Stimulated activated CD4-positive, alpha-beta T cell treated with anti-CD3 and anti-CD28 coated beads, Interleukin-2, amount 100 ng/mL, for 4 hours (primary cell): ENCODE results near the gene SNTG2.

Experiments used
- DNase-seq: peaks from one replicate; pipeline ENCODE4 v3.0.0-alpha.2; 2020; ENCODE audit warnings: low read depth

The SNTG2 gene

DNA sequence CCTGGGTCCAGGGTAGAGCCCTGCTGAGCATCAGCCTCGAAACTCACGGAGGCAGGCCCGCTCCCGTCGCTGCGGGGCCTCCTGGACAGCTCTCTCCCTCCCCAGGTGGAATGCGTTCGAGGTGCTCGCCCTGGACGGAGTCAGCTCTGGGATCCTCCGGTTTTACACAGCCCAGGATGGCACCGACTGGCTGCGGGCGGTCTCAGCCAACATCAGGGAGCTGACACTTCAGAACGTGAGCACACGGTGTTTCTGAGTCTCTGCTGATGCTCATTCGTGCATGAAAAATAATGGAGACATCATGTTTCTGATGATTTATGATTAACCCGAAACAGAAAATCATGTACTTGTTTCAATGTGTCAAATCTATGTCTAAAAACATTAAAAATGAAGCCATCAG is 287.1 kb downstream of the SNTG2 start:
- DNase-seq, result no peak

DNA sequence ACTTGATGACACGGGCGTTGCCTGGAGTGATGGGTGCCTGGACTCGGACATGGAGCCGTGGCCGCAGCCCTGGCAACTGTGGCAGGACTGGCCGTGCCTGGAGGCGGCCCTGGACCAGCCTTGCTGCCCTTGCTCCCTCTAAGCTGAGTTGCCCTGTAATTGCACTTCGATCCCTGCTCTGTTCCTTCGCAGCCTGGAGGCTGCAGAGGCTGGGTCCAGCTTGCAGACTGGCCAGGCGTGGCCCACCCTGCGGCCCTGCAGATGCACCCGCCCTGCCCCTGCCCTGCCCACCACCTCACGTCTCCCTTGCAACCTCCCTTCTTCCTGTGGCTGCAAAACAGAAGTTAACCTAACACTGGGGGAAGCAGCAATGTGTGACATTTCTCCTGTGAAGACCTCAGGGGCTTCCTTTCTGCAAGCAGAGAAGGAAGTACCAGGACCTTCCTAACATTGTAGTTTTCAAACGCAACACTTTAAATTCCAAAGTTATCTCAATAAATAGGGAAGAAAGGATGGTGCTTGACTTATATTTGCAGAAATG is 288.0 kb downstream of the SNTG2 start:
- no peak for DNase-seq

DNA sequence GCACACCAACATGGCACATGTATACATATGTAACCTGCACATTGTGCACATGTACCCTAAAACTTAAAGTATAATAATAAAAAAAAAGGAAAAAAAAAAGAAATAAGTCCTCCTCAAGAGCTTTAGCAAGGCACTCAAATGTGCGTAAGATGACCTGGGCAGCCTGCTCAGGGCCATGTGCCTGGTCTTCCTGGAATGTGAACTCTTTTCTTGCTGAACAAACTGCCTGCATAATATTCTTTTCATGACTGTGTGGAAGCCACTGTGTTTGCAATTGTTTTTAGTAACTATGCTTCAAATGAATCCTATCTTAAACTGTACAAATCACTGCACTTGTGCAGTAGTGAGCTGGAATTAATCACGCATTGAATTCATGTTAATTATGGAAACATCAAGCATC is 294.5 kb downstream of the SNTG2 start:
- no peak for DNase-seq

GRCh38 chr2:1246239-1246638 is 295.6 kb downstream of the SNTG2 start:
- no peak for DNase-seq

- no peak for DNase-seq
These were observed 296.3 kb downstream of the SNTG2 start for GRCh38 chr2:1246991-1247390.

- no peak for DNase-seq
These were observed 297.5 kb downstream of the SNTG2 start for GRCh38 chr2:1248187-1248586.

GRCh38 chr2:1249897-1250687 is 299.4 kb downstream of the SNTG2 start:
- no peak for DNase-seq

- DNase-seq, result no peak
These were observed 300.9 kb downstream of the SNTG2 start for GRCh38 chr2:1251520-1251919.

GRCh38 chr2:1253629-1254028 is 303.0 kb downstream of the SNTG2 start:
- DNase-seq, result no peak

DNA sequence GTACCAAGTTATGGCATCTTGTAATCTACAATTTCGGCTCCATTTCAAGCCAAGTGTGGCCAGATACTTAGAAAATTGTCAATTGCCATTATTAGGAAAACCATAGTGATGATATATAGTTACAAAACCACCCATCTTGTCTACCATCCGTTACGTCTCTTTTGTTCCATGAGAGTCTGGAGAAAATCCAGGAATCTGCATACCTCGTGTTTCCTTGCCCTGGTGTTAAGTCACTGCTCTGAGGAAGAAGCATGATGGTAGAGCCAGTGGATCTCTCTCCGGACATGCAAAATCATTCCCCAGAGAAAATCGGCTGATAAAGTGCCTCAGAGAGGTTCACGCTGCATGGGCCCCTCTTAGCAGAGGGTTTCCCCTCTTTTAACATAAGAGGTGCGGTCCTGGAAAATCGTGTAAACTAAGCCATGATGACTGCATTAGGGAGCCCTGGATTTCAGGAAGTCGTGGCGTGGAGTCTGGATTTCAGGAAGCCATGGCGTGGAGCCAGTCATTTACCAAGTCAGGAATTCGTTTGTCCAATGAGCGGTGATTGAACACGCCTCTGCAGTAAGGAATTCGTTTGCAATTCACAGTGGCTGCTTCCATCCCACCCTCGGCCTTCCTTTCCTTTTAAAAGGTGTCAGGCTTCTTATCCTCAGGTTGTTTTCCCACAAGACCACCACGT is 304.2 kb downstream of the SNTG2 start:
- DNase-seq, result no peak

- no peak for DNase-seq
These were observed 306.1 kb downstream of the SNTG2 start for GRCh38 chr2:1256632-1257324.

DNA sequence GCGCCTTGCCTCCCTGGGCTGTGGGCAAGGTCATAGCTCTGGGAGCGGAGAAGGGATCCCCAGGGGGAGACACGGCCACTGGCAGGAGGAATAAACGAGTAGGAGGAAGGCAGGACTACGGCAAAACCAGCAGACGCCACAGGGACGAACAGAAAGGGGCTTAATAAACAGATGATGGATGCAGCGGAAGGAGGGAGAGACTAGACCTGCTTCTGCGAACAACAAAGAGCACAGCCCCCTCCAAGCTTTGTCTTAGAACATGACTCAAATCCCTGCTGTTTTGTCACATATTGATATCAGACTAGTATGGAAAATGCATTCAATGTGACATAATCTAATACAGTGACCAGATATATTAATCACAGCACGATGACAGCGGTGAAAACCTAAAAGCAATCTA is 306.7 kb downstream of the SNTG2 start:
- DNase-seq, result no peak

- DNase-seq, result no peak
These were observed 309.1 kb downstream of the SNTG2 start for GRCh38 chr2:1259746-1260145.

- DNase-seq, result no peak
These were observed 312.0 kb downstream of the SNTG2 start for GRCh38 chr2:1262609-1263008.

DNA sequence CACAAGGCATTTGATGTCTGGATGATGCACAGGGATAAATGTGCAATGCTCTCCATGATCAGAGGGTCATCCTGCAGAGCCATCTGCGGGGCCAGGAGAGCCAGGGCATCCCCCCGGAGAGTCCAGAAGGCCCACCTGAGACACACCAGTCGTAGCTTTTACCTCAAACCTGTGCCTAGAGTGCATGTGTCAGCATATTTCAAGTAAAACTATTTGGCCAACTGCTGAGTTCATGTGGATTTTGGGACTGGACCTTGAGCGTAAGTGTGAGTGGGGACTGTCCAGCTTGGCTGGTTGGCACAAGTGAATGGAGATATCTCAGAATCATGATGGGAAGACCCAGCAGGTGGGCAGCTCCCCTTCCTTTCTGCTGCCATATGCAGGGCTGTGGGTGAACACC is 314.8 kb downstream of the SNTG2 start:
- no peak for DNase-seq

GRCh38 chr2:1266351-1266750 is 315.7 kb downstream of the SNTG2 start:
- no peak for DNase-seq

GRCh38 chr2:1268034-1268433 is 317.4 kb downstream of the SNTG2 start:
- no peak for DNase-seq

DNA sequence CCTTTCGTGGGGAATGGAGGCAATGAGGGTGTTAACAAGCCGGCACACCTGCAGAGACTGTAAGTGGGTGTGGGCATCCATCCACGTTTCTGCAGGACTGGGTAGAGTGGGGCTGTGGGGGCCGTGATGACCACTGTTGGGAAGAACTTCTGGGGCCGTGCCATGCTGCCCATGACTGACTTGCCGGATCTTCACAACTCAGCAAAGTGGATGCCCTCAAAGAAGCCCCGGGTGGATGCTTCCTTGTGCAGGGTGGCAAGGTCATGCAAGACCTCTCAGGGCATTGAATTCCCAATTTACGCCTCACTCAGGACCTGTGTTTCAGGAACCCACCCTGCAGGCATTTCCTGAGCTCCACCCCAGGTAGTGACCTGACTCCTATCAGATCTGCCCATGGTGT is 319.2 kb downstream of the SNTG2 start:
- no peak for DNase-seq

DNA sequence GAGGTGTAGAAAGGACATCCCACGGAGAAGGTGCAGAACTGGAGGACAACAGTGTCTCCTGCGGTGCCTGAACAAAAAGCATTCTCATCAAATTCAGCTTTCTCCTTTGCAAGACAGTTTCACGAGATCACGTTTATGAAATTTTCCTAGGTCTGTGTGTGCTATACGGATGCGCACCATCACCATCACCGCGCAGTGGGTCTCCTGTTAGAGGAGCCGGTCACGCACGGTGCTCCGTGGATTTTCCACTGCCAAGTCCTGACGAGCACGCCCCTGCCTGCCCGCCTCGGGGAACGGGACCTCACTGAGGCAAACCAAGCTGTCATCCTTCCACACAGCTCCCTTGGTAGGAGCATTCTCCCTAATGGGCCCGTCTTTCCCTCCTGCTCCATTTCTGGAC is 322.2 kb downstream of the SNTG2 start:
- no peak for DNase-seq

DNA sequence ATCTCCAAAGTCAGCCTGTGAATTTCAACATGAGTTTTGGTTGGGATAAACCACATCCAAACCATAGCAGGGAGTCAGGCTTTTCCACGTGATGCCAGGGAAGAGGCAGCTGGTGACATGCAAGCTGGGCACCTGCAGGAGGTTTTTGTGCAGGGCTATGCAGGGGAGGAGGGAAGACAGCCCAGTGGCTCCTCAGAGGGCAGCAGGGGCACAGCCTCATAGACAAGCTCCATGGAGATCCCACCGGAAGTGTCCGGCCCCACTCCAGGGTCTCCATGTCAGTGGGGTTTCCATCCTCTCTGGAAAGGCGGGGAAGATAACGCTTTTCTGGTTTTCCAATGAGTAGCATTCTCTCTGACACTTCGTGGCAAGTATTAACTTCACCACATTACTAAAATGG is 327.0 kb downstream of the SNTG2 start:
- no peak for DNase-seq

GRCh38 chr2:1278125-1278524 is 327.5 kb downstream of the SNTG2 start:
- no peak for DNase-seq

DNA sequence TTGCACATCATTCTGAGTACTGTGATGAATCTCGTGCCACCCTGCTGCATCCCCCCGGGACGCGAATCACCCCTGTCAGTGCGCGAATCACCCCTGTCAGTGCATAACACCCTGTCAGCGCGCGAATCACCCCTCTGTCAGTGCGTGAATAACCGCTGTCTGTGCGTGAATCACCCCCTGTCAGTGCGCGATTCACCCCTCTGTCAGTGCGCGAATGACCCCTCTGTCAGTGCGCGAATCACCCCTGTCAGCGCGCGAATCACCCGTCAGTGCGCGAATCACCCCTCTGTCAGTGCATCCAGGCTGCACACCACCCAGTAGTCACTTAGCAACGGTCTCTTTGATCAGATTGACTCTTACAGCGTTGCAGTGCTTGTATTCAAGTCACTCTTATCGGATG is 328.2 kb downstream of the SNTG2 start:
- no peak for DNase-seq

DNA sequence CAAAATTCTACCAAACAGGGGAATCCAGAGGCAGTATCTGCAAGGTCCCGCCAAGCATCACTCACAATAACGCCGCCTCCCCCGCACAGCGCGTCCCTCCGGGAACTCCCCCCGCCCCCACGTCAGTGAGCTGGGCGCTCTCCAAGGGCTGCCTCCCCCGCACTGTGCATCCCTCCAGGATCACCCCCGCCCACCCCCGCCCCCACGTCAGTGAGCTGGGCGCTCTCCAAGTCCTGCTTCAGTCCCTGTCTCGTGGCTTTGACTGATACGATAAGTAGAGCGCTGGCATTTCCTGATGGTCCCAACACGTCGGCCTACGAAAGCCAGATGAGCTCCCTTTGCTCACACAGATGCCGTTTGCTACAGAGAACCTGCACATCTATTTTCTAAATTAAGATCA is 331.9 kb downstream of the SNTG2 start:
- no peak for DNase-seq
